ENCODE results near the gene ORMDL3.
A peak's percentile ranks its signal among the peaks of the same experiment; 100 is the strongest.

The ORMDL3 gene

DNA sequence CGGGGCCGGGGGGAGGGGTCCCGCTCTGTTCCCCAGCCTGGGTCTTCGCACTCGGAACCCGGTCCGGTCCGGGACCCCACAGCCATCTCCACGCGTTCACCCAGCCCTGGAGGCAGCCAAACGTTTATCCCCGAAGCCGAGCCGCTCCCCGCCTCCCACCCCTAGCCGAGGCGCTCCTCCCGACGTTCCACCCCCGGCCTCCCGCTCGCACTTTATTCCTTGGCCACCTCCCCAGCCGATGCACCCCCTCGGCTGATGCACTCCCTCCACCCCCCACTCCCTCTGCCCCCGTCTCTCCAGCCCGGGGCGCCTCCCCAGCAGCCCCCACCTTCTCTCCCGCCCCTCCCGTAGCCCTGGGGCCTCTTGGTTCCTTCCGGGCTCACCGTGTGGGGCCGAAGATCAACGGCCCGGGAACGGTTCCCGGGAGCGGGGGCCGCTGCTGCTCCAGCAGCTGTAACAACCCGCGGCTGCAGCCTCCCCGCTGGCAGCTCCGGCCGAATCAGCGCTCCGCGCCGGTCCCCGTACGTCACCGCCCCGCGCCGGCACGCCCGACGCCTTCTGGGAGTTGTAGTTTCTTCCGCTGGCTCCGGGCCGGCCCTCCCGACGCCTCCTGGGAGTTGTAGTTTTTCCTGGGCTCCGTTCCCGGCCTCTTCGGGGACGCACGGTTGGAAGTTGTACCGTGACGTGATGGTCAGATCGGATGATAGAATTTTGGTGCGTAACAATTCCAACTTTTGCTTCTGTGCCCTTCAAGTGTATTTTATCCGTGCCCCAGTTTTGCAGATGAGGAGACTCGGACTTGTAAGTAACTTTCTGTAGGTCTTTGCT, at the start of gene ORMDL3, which contains the start of gene LRRC3C:
ORMDL3 (minus strand) TSS at position 501 of the 828 bp plus-strand sequence. CDS start 3,398 bp downstream, outside the sequence.
LRRC3C (plus strand) TSS at position 632 of the 828 bp plus-strand sequence. CDS start 13,792 bp downstream, outside the sequence.
- peak; percentile 91 to 94 for DNase-seq

DNA sequence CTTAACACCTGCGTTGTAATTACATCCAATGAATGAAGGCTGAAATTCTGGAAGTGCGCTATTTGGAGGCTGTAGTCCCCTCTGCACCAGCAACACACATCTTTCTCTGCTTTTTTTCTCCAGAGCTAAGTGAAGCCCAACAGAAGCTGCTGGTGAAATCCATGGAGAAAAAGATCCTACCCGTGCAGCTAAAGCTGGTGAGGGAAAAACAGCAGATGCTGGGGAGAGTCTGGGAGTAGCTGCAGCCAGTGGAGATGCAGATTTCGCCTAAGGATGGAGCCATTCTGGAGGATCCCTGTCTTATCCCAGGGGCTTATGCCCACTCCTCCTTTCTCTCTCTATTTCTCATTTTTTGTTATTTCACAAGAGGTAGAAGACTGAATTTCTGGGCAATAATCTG, 48.4 kb upstream of the ORMDL3 start:
- no peak for DNase-seq

DNA sequence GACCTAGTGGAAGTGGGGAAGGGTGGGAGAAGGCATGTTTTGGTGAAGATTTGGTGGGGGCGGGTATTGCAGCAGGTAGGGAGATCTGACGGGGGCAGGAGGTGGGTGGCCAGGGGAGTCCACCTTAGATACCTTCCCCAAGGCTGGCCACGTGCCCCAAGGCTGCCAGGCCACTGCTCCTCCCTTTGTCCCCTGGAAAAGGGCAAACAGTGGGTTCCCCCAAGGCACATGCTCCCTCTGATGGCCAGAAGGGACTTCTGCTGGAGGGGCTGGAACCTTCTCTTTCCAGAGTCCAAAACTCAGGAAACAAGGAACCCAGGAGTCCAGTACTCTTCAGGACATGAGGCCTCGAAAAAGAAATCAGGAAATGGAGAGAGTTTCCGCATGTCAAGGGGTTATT, 47.0 kb upstream of the ORMDL3 start:
- DNase-seq = no peak

- no peak for DNase-seq
These were observed 46.1 kb upstream of the ORMDL3 start for GRCh38 chr17:39973496-39973895.

GRCh38 chr17:39972271-39972670, 44.9 kb upstream of the ORMDL3 start:
- DNase-seq = no peak

DNA sequence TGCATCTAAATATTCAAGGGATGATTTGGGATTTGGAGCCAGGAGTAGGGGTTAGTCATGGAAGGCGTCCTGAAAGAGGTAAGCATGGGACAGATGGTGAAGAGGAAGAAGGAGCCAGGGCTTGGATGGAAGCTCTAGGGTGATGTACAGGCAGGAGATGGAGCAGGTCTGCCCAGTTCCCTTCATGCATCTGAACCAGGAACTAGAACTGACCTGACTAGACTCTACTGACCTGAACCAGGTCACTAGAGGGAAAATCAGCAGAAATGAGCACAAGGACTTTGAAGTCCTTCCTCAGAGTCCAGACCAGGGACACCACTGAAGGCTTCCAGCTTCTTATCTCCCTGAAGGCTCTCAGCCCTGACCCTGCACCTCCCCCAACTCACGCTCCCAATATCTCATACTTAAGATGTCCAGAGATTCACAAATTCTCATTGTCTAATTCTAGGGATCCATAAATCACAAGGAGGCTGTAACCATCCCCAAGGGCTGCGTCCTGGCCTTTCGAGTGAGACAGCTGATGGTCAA, 43.7 kb upstream of the ORMDL3 start:
- no peak for DNase-seq

DNA sequence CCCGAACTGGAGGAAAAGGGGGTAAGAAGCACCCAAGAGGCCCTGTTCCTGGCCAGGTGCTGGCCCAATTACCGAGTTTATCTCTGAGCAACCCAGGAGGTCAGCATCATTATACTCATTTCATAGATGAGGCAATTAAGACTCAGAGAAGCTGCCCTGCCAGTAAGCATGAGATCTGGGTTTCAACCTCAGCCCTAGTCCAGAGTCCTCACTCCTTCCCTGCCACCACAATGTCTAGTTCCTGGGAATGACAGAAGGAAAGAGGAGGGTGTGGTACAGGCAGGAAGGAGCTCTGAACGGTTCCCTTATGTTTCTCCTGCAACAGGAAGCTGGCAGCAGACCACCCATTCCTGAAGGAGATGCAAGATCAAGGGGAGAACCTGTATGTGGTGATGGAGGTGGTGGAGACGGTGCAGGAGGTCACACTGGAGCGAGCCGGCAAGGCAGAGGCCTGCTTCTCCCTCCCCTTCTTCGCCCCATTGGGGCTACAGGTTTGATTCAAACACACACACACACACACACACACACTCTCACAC, 42.8 kb upstream of the ORMDL3 start:
- no peak for DNase-seq

GRCh38 chr17:39969375-39969774, 42.0 kb upstream of the ORMDL3 start:
- DNase-seq = no peak

- DNase-seq = no peak
These were observed 41.4 kb upstream of the ORMDL3 start for GRCh38 chr17:39968761-39969160.

DNA sequence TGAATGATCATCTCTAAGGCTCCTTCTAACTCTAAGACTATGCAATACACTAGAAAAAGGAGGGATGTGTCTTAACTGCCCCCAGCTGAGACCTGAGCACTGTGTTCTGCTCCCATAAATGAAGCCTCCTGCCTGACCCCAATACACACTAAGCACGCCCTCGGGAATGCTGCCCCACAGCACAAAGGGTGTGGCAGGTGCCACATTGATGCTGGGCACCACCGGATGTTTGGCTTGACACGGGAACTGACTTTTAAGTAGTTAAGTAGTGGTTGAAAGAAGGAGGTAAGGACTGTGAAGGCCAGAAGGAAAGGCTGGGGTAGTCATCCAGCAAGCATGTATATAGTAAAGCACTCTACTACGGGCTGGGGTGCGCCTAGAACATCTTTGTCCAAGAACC, 39.4 kb upstream of the ORMDL3 start:
- no peak for DNase-seq

GRCh38 chr17:39965017-39965699, 37.8 kb upstream of the ORMDL3 start:
- DNase-seq = no peak

DNA sequence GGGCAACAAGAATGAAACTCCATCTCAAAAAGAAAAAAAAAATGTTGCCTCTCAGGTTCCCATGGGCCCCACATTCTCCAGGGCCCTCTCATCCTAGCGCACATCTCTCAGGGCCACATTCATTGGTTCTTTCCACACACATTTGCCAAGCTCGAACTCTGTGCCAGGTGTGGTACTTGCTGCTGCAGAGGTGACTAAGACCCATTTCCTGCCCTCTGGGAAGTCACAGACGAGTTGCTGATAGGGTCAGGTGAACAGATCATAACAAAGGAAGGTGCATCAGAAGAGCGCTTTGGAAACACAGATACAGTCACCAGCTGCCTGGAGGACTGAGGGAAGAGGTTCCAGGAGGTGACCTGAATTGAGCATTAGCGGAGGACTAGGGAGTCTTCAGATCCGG, 36.4 kb upstream of the ORMDL3 start:
- DNase-seq = no peak

GRCh38 chr17:39962642-39963220, 35.3 kb upstream of the ORMDL3 start, which contains the start of gene GSDMA:
Gene GSDMA (plus strand): TSS chr17:39963004. CDS start chr17:39965688, 2,684 bp downstream.
- DNase-seq = peak in 1 of 2 donors; percentile 23

GRCh38 chr17:39960524-39961041, 33.2 kb upstream of the ORMDL3 start:
- DNase-seq = no peak

DNA sequence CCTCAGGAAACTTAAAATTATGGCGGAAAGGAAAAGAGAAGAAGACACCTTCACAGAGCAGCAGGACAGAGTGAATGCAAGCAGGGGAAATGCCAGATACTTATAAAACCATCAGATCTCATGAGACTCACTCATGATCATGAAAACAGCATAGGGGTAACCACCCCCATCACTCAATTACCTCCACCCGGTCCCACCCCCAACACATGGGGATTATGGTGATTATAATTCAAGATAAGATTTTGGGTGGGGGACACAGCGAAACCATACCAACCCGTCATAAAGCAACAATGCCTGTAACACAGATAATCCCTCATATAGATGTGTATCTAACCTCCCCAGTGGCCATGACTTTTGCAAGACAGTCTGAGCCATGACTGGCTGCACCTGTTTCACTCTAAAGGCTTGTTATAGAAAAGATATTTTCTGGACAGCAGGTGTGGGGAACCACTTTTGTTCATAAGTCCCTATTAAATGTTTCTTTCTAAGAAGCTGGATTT, 28.4 kb upstream of the ORMDL3 start:
- no peak for DNase-seq

GRCh38 chr17:39954876-39955275, 27.5 kb upstream of the ORMDL3 start:
- no peak for DNase-seq

- DNase-seq = no peak
These were observed 26.1 kb upstream of the ORMDL3 start for GRCh38 chr17:39953471-39953888.

- DNase-seq = peak; percentile 89 to 92
These were observed 25.5 kb upstream of the ORMDL3 start for GRCh38 chr17:39952680-39953470.

DNA sequence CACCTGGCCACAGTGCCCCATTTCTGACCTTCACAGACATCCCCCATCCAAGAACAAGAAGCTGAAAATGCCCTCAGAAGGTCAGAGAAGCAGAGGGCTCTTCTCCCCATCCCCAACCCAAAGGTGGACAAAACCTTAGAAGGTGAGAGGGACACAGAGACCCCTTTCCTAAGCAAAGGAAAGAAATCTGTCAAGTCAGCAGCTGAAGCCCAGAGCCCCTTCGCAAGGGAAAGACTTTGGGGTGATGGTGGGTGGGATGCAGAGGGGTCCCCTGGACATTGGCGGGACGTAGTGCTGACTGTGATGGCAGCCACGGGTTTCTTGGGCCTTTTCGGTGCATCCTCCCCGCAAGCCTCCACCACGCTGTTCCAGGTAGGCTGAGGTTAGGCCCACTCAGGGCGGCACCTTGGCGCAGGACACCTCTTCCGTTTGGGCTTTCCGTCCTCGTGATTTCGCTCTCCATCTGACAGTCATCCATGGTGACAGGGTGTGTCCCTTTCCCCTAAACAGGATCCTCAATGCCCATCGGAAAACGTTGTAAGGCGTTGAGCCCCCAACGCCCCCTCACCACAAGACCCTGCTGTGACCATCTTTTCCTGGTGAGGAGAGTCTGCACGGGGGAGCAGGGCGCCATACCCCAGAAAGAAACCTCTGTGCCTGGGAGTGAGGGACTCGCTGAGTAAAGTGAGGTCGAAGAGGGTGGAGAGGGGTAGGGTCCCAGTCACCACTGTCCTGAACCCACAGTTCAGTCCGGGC, 24.7 kb upstream of the ORMDL3 start:
- no peak for DNase-seq

- DNase-seq = no peak
These were observed 23.5 kb upstream of the ORMDL3 start for GRCh38 chr17:39950871-39951348.

GRCh38 chr17:39949028-39949427, 21.6 kb upstream of the ORMDL3 start:
- DNase-seq = no peak
